Measurements from ENCODE around the gene JPH4. TPM values are rescaled to one million over a fixed set of nuclear protein-coding genes. Genes with fewer than 3 reads are reported as not detected.

JPH4 gene
- total RNA-seq: 50.3 TPM

DNA sequence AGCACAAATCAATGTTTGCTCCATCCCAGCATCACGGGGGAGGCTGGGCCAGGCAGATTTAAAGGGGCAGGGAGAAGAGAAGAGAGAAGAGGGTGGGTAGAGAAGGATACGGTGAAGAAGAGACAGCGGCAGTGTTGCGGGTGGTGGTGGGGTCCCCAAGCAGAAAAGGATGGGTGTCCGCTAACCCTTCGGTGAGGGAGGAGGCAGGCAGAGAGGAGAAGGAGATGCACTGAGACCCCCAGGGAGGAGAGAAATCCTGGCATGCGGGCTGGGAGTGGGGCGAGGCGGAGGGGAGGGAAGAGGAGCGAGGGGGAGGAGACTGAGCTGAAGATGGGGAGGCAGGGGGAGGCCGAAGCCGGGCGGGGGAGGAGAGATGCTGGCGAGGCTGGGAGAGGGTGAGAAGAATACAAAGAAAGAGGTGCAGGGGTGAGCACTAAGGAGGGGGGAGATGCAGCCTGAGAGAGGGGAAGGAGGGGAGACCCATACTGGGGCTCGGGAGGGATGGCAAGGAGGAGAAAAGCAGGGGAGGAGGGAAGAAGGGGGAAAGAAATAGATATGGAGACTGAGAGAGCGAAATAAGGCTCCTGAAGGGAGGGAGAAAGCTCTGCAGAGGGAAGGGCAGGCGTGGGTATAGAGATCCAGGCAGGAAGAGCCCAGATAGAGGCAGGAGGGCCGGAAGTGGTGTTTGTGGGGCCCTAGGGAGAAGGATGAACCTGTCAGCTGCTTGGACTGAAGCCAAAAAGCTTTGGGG, at the start of gene JPH4:
TSS of gene JPH4 (minus strand) at position 231 of the 751 bp plus-strand sequence. CDS start 1,337 bp downstream, outside the sequence.

DNA sequence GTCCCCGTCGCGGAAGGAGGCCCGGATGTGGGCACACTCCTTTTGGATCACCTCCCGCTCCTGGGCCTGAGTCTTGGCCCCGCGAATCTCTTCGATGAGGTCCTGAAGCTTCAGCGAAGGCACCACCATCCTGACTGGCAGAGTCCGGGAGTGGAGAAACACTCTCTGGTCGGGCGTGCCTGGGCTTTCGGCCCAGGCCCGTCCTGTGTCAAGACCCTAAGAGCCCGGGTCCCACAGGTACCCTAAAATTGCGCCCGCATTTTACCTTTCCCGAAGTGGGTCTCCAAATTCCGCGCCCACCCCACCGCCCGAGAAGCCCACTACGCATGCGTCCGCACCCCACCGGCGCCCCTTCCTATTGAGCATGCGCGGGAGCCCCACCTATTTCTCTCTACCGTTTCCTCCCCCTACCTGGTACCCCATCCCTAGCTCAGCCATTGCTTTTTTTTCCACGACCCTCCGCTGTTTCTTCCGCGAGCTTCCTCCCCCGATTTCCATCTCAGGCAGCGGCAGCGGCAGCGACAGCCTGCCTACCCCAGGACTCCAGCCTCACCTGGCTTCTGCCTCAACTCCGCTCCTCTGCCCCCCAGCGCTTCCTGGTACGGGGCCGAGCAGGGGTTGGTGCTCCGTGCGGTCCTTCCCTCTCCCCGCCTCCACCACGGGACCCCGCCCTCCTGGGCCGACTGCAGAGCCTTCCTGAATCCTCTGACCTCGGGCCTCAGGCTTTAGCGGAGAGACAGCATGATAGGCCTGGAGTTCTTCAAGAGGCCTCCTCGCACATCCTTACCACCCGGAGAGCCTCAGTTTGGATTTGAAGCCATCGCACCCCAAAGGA, 11.2 kb downstream of the JPH4 start, which contains the start of gene AP1G2:
TSS of gene AP1G2 (minus strand) at position 606 of the 835 bp plus-strand sequence. CDS start at position 129, 477 bp downstream.

DNA sequence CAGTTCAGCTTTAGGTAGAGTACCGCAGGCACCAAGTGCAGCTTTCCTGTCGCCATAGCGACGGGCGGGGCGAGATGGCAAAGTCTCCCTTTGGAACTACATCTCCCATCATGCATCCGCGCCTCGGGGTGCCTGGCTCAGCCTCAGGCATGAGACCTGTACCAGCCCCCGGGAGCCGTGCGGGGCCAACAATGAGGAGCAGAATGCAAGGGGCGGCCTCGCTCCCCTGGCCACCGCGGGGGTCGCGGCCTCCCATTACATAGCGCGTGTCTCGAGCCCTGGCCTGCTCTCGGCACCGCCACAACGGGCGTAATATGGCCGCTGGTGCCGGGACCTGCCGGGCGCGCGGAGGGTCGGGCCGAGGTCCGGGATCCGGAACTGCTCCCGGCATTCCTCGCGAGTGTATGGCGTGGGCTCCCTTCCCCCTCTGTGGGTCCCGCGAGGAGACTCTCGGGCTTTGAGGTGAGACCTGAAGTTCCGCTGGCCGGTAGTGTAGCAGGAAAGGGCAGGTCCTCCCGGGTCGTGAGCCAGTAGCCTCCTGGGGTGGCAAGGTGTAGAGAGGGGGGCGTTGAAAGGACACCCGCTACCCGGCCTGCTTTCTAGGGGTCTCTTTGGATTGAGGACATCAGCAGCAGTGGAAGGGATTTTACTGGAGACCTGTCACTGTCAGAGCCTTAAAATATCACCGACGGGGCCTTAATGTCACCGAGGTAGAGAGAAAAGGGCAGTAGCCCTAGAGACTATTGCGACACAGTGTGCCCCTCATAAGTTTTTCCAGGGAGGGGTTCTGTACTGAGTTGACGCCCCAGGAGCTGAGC, 22.5 kb downstream of the JPH4 start, which contains the start of gene THTPA:
TSS of gene THTPA (plus strand) at position 390 of the 818 bp plus-strand sequence. CDS start 487 bp downstream, outside the sequence.

DNA sequence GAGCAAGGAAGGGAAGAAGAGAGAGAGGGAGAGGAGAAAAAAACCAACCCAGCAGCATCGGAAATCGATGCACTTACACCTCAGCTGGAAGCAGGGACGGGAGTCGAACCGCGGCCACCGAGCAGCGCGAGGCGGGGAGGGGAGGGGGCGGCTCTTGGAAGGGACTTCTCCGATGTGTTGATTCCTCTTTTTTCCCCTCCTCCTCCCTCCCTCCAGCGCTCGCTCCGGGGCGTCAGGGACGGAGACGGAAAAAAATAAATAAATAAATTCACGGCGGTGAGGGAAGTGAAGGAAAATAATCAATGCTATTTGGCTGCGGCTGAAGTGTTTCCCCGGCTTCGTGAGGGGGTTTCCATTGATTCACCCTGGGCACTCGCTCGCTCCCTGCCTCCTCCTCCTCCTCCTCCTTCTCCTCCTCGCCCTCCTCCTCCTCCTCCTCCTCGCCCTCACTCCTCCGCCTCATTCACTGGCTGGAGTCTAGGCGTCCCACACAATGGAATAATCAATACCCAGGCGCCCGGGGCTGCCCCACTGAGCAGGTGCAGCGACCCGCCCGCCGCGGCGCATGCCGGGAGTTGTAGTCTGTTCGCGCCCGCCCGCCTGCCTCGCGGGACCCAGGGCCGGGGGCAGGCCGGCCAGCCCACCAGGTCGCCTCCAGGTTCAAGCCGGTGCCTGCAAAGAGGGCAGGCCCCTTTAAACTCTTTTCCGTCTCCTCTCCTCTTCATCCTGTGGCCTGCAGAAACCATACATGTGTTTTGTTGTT, 27.1 kb downstream of the JPH4 start, which contains the start of gene ZFHX2:
TSS of gene ZFHX2 (minus strand) at position 500 of the 763 bp plus-strand sequence. CDS start 16,440 bp downstream, outside the sequence.

Other genes with a start within 250 kb of the JPH4 start
- gene SLC22A17, start 225.9 kb downstream of the JPH4 start, total RNA-seq: 389 TPM
- gene EFS, start 213.6 kb downstream of the JPH4 start, total RNA-seq: 9.7 TPM
- gene IL25, start 206.0 kb downstream of the JPH4 start, total RNA-seq: not detected
- 9.2 TPM for gene CMTM5, start 201.7 kb downstream of the JPH4 start, total RNA-seq
- under 0.01 TPM for gene MYH6, start 170.5 kb downstream of the JPH4 start, total RNA-seq
- gene MYH7, start 143.1 kb downstream of the JPH4 start, total RNA-seq: 3.2 TPM
- 39.0 TPM for gene NGDN, start 109.1 kb downstream of the JPH4 start, total RNA-seq
- gene ZFHX2, start 27.0 kb downstream of the JPH4 start, total RNA-seq: 3.5 TPM
- 14.1 TPM for gene THTPA, start 22.5 kb downstream of the JPH4 start, total RNA-seq
- gene AP1G2, start 11.0 kb downstream of the JPH4 start, total RNA-seq: 23.5 TPM
- gene DHRS2, start 57.6 kb upstream of the JPH4 start, total RNA-seq: 0.92 TPM